Measurements from ENCODE around the gene TMEM238.
"Not testable (repeated sequence)": the region's sequence is repeated elsewhere in the genome, so short reads cannot be mapped to it uniquely, and the experiment has no call there.

The TMEM238 gene

DNA sequence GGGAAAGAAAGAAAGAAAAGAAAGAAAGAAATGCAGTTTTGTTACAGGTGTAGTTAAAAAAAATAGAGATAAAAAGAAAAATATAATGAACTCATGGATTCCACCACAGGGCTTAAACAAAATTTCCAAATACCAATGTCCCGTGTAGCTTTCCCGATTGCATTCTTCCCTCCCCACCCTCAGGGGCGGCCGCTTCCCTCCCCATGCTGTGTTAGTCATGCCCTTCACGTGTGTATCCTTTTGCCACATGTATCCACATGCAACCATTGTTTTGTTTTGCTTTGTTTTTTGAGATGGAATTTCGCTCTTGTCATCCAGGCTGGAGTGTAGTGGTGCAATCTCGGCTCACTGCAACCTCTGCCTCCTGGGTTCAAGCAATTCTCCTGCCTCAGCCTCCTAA, 48.0 kb downstream of the TMEM238 start:
- DNase-seq = no peak

GRCh38 chr19:55333870-55334269, 50.2 kb downstream of the TMEM238 start:
- no peak for DNase-seq

DNA sequence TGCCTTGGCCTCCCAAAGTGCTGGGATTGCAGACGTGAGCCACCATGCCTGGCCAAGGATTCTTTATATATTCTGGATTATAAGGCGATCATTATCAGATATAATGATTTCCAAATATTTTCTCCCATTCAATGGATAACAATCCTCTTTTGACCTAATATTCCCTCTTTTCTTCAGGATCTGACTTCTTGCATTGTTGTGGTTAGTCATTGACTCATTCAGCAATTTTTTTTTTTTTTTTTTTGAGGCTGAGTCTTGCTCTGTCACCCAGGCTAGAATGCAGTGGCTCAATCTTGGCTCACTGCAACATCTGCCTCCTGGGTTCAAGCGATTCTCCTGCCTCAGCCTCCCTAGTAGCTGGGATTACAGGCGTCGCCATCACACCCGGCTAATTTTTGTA, 54.3 kb downstream of the TMEM238 start:
- DNase-seq = not testable (repeated sequence)
